GM18505 (cell line): ENCODE results near the gene PCNX2.

Experiments
- ATAC-seq: cut with Tn5 transposase; IDR thresholded peaks from one replicate; pipeline ENCODE4 v1.9.1; 2021; ENCODE audit not compliant: unreplicated experiment
- POLR2A ChIP-seq: IDR thresholded peaks from 4 replicates; pipeline ENCODE4 v1.6.1; 2011; ENCODE audit warnings: borderline replicate concordance; ENCODE audit not compliant: insufficient read depth, insufficient read length; ENCODE audit errors: extremely low read depth

Gene PCNX2

DNA sequence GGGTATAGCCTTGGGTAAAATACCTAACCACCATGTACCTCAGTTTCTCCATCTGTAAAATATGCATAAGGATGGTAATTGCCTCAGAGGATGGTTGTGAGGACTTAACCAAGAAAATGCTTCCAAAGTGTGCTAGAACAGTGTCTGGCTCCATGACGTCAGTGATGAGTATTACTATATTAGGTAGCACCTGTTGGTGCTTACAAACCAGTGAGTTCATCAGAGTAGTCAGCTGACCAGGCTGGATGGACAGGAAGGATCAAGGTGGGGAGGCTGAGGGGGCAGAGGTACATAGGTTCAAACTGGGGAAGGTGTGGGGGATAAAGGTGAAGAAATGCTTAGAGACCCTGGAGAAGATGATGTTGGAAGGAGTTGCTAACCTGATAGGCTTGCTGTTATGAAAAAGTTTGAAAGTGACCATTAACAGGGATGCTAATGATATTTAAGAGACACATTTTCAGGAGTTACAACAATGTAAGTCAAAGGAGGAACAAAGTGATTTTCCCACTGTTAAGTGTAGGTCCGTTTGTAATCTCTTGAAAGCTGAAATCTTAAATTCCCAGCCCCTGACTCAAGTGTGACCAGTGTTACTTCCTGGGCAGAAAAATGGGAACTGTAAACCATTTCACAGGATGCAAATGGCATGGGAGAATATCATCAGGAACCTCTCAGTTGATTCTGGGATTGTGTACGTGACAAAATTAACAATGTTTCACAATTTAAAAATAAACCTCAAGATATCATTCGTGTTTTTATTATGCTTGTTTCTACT, 340.7 kb downstream of the PCNX2 start:
- no peak for TF ChIP-seq POLR2A
- no peak for ATAC-seq

DNA sequence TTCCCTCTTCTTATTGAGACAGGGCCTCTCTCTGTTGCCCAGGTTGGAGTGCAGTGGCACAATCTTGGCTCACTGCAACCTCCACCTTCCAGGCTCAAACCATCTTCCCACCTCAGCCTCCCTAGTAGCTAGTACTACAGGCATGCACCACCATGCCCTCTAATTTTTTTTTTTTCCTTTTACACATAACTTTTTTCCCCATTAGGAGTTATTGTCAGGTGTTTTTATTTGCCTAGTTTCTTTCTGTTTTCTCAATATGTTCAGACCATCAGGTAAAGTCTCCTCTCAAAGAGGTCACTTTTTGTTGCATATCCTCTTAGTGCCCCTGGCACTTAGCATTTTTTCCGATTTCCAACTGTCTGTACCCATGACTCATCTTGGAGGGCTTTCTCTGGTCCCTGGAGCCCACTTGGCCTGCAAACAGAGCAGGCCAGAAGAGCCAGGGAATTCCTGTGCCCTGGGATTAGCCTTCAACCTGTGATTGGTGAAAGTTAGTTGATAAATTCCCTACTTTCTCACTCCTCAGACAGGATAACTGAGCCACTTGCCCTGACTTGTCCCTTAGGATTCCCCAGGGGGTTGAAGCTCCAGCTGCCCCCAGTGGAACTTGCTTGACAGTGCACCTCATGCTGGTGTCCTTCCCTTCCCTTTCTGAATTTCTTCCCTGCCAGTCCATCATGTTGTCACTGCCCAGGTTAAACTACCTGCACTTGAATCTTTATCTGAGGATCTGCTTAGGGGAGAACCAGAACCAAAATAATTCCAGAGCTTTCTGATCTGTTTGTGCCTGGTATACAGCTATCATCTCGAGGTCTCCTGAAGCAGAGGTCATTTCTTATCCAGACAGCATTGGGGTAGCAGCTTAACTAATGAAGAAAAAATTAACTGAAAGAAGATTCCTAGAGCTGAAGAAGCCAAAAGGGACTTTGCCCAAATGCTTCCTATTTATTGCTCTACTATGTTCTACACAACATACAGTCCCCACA, 342.7 kb downstream of the PCNX2 start:
- no peak for TF ChIP-seq POLR2A
- ATAC-seq, result peak; percentile 42

DNA sequence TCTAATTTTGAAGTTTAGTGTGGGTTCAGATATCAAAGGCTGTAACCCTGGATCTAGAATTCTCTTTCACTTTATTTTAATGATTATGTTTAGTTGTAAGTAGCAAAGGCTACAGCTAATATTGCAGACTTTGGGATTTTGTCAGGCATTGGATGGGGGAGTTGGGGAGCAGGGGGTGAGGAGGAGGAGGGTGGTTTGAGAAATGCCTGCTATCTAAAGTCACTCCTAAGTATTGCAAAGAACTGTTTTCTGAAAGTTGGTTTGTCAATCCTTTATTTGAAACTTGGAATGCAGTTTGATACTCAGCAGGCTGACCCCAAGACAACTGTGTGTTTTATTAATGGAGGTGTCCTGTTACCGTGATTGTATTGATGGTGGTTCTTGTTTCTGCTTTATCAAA, 343.9 kb downstream of the PCNX2 start:
- no peak for TF ChIP-seq POLR2A
- ATAC-seq, result no peak

DNA sequence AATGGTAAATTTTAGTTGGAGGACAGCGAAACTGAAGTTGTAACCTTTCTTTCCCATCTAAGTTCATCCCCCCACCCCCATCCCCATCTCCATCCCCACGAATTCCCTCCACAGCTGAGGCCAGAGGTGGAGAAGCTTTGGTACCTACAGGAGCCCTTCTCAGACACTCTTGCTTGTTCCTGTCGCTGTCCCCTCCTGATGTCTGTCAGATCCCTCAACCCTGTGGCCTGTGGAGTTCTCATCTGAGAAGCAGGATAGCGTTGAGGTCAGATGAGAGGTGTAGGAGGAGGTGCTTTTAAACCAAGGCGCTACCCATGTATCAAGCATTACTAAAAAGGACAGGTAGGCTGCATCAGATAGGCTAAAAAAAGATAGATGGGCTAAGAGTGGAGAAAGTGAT, 344.3 kb downstream of the PCNX2 start:
- no peak for TF ChIP-seq POLR2A
- no peak for ATAC-seq

DNA sequence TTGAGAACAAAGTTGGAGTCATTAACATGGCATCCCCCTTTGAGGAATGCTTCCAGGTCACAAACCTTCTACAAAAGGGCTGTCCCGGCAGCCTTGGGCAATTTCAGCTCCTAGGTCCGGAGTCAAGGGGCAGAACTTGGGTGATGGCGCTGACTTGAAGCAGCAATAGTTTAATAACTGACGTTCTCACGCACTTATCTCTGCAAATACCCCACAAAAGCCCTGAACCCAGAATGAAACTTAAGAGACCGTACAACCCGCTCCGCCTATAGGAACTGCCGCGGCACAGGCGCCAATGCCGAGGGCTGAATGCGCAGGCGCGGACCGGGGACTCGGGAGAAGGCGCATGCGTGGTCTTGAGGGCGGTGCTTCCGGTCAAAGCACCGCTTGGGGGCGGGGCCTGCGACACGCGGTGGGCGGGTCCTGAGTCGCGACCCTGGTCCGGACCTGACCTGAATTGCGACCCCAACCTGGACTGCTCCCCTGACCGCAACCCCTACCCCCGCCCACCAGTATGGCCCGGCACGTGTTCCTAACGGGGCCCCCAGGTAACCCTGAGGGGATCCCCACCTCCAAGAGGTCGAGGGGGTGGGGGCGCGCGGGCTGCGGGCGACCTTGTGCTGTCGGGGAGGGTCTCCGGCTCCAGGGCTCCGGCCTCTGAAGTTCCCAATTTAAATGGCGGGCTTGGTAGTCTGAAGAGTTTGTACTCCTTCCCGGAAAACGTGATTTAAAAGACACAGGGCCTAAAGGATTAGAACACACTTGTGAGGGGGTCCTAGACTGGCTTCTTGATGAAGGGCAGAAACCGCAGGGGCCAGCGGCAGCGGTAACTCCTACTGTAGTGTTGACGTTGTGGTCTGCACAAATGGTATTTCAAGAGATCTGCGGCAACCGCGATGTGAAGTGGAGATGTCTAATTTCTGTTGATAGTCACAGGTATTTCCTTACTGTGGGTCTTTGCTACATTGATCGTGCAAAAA, 345.0 kb downstream of the PCNX2 start, which contains the start of gene NTPCR:
Gene NTPCR (plus strand): TSS at position 415 of the 980 bp plus-strand sequence. CDS start 100 bp downstream, at position 515.
- TF ChIP-seq POLR2A, result peak; percentile 89
- peak; percentile 86 for ATAC-seq

DNA sequence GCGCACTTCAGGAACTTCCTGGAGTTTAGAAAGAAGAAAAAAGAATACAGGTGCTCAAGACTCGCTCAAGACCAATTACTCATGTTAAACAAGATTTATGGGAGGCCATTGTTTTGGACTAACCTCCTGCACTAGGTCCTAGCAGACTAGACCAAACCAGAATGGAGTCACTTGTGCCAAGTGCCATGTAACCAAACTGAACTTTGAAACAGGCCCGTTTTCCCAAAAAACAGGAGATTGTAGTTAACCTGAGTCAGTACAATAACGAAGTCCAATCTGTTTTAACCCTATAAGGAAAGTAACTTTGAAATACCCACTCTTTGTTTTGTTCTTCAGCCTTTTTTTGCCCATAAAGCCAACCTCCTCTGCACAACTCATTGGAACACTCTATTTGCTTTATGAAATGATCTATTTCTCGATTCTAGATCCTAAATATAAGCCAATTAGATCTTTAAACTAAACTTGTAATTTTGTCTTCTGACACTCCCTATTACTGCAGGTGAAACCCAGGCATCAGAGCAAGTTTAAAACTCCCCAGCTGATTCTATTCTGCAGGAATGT, 345.8 kb downstream of the PCNX2 start:
- TF ChIP-seq POLR2A, result no peak
- ATAC-seq, result no peak

DNA sequence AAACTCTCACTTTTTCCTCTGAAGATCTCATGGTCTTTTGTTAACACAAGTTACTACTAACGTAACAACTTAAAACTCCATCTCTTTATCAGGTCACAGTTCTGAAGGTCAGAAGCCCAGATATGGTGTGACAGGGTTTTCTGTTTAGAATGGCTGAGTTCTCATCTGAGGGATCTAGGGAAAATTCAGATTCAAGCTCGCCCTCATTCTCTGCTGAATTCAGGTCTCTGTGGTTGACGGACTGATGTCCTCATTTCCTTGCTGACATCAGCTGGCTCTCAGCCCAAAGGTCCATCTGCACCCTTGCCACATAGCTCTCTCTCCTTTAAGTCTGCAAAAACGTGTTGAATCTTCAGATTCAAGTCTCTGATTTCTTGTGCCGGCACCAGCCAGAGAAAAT, 351.2 kb downstream of the PCNX2 start:
- no peak for ATAC-seq
- no peak for TF ChIP-seq POLR2A

DNA sequence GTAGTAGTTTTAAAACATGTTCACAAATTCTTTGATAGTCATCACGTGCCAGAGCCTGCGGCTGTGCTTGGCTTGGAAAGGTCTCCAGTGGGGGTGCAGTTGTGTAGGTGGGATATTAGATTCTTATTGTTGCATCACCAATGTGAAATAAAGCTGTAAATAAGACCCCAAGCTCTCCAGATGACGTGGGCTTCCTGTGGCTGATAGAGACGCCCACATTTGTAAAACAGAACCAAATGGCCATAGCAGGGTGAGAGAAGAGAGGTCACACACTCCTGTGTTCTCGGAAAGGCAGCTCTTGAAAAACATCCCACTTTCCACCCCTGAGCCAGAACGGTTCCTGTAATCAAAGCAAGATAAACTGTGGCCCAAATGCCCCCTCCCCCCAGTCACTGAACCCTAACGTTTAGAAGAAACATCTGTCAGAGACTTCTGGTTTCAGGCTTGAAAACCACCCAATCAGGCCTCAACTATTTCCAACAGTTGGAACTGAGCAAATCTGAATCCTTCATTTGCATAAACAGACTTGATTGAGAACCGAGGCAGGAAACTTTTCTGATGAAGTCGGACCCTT, 351.8 kb downstream of the PCNX2 start:
- TF ChIP-seq POLR2A, result no peak
- ATAC-seq, result peak; percentile 54

DNA sequence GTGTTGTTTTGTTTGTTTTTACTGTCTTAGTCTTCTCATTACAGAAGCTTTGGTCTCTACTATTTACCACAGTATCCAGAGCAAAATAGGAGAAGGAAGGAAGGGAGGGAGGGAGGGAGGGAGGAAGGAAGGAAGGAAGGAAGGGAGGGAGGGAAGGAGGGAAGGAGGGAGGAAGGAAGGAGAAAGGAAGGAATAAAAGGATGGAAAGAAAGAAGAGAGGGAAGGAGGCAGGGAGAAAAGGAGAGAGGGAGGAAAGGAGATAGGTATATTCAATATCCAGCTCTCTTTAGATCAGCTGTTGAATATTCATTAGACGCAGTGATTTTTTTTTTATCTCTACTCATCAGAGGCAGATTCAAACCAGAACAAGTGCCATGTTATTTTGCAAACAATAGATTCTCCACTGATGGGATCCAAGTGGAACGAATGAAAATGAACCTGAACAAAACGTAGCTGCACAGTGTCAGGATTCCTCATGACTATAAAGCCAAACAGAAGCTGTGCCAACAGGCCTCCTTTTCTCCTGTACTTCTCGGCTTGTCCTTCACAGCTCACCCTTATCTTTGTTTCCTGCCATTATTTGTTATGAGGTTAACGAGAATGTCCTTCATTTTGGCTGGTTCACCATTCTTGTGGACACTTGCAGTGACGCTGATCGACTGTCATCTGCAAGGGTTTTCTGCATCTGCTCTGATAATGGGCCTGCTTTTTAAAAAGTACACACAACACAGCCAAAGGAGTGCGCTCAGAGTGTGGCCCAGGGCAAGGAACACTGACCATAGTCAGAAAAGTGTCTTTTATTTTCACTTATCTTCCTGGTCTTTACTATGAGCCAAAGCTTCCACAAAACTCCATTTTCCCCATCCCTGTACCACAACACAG, 352.9 kb downstream of the PCNX2 start:
- TF ChIP-seq POLR2A, result no peak
- no peak for ATAC-seq

DNA sequence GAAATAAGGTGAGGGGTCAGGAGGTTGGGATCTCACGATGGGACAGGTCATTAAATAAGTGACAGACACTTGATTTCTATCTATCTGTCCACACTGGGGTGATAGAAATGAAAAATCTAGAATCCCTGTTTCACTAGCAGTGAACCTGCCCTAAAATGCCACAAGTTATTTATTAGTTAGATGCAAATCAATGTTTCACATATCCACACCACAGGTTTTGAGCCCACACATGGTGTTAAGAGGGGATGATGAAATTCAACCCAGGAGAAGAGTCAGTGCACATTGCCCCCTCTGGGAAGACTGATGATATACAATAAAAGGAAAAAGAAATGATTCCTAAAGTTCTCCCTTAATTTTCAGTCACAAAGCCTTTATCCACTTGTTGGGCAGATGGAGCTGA, 355.3 kb downstream of the PCNX2 start:
- no peak for TF ChIP-seq POLR2A
- ATAC-seq, result no peak

DNA sequence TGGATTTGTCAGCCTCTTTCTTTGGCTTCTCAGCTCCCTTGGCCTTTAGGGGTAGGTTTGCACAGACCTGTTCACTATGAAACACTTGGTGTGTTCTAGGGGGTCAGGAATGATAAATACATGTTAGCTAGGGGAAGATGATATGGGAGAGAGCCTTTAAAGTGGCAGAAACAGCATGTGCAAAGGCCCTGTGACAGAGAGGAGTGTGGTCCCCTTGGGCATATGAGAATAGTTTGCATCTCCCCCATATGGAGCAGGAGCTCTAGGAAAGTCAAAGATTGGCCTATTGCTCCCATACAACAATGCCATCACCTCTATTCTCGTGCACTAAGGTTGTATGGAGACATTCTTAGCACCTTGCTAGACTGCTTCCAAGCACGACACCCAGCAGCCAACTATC, 355.8 kb downstream of the PCNX2 start:
- no peak for TF ChIP-seq POLR2A
- no peak for ATAC-seq

DNA sequence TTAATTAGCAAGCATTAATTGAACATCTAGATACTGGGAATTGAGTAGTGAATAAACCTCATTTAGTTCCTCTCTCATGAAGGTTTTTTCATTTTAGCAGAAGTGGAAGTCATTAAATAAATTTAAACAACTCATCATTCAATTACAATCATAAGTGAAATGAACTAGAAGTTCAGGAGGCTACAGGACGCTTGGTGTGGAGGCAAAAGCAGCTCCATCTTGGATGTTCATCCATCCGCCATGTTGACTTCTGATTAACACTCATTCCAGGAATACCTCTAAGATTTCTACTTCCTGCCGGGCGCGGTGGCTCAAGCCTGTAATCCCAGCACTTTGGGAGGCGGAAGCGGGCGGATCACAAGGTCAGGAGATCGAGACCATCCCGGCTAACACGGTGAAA, 356.6 kb downstream of the PCNX2 start:
- ATAC-seq, result no peak
- no peak for TF ChIP-seq POLR2A
